Kidney epithelial cell (primary cell): Measurements from ENCODE around the gene HIRA. TPM values are rescaled to one million over a fixed set of nuclear protein-coding genes. Genes with fewer than 3 reads are reported as not detected.
A peak's percentile ranks its signal among the peaks of the same experiment; 100 is the strongest.

Source experiments
- DNase-seq: peaks from one replicate; pipeline ENCODE4 v3.0.0-alpha.2; 2010; ENCODE audit warnings: low read depth
- H3K27me3 ChIP-seq: 2 replicates; pipeline ENCODE4 v1.6.0; 2011; ENCODE audit warnings: low read length; ENCODE audit not compliant: control insufficient read depth, insufficient read depth
- H3K36me3 ChIP-seq: 2 replicates; pipeline ENCODE4 v1.5.1; 2011; ENCODE audit warnings: low read length; ENCODE audit not compliant: control insufficient read depth, insufficient read depth
- H3K4me3 ChIP-seq: 2 replicates; pipeline ENCODE4 v1.5.1; 2011; ENCODE audit warnings: low read depth, mild to moderate bottlenecking, control low read depth, low read length
- total RNA-seq: library from RNA; depleted of rRNA; stranded (reverse); fragments of >200 nt; gene quantifications from 2 replicates; pipeline ENCODE4 v1.2.3, GENCODE V29; 2015
- TF ChIP-seq, protein P1 (sequence below): IDR thresholded peaks from 2 replicates; pipeline ENCODE4 v1.5.1; 2011; ENCODE audit warnings: mild to moderate bottlenecking, moderate library complexity, low read length, control low read depth, inconsistent platforms; ENCODE audit not compliant: insufficient read depth, poor library complexity, severe bottlenecking

Gene HIRA
- total RNA-seq, 1 donor from 2014 or later, result 31.8 TPM

DNA sequence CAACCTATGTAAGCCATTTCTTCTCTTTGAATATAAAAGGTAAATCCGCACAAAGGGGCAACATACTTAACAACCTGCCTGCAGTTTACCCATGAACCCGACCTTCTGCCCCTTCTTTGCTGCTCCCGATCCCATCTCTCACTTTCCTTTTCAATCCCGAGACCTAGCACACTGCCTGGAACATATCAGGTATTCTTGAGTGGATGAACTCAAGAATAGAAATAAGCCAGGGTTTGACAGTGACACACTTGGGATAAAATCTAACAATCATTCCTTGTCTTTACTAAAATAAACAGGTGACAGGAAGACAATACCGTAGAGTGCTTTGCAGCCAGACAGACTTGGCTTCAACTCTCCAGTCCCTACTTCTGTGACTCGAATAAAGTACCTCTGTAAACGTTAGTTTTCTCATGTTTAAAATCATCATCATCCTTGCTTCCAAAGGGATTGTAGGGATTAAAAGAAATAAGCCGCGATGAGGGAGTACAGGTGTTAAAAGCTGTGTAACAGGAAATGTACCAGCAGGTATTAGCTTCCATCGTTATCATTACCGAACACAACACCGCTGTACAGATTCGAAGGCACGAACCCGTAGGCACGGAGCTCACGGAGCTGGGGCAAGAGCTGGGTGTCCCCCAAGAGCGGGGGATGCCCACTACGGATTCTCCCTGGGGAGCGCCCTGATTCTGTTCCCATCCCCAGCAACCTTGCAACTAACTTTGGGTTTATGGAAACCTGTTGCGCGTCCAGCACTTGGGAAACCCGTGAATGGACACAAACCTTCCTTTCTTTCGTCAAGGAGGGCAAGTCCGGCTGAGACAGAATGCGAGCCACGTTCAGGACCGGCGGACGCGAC lies 46.7 kb upstream of the HIRA start:
- TF ChIP-seq, protein P1, sequence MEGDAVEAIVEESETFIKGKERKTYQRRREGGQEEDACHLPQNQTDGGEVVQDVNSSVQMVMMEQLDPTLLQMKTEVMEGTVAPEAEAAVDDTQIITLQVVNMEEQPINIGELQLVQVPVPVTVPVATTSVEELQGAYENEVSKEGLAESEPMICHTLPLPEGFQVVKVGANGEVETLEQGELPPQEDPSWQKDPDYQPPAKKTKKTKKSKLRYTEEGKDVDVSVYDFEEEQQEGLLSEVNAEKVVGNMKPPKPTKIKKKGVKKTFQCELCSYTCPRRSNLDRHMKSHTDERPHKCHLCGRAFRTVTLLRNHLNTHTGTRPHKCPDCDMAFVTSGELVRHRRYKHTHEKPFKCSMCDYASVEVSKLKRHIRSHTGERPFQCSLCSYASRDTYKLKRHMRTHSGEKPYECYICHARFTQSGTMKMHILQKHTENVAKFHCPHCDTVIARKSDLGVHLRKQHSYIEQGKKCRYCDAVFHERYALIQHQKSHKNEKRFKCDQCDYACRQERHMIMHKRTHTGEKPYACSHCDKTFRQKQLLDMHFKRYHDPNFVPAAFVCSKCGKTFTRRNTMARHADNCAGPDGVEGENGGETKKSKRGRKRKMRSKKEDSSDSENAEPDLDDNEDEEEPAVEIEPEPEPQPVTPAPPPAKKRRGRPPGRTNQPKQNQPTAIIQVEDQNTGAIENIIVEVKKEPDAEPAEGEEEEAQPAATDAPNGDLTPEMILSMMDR, result no peak
- no peak for DNase-seq

DNA sequence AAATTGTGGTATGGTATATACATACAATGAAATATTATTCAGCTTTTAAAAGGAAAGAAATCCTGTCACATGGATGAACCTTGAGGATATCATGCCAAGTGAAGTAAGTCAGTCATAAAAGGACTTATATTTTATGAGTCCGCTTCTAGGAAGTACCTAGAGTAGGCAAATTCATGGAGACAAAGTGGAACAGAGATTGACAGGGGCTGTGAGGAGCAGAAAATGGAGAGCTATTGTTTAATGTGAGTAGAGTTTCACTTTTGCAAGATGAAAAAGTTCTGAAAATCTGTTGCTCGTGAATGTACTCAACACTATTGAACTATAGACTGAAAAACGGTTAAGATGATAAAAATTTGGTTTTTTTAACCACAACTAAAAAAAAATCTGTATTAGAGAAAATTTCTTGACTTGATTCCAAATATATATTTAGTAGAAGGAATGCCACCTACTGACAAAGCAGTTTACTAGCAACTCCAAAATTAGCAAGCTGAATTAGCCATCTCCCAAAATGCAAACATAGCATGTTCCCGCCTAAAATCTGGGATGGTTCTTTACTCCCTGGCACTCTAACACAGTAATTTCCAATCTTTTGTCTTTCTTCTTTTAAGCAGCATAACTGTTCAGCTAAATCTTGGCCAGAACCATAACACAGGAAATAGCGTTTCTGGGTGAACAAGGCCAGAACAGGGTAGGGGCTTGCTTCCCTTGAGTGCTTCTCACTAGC lies 46.0 kb upstream of the HIRA start:
- no peaks in the 10 kb centered on the region for H3K27me3 ChIP-seq
- TF ChIP-seq, protein P1, result no peak
- H3K36me3 ChIP-seq, result peaks cover 2% of the 10 kb centered on the region
- no peak for DNase-seq
- H3K4me3 ChIP-seq, result peak overlapping the region; percentile 97

More for the DNA sequence above, 46.7 kb upstream of the HIRA start:
- H3K27me3 ChIP-seq, result no peaks in the 10 kb centered on the region
- peaks cover 1% of the 10 kb centered on the region for H3K36me3 ChIP-seq
- H3K4me3 ChIP-seq, result peak overlapping the region; percentile 97

DNA sequence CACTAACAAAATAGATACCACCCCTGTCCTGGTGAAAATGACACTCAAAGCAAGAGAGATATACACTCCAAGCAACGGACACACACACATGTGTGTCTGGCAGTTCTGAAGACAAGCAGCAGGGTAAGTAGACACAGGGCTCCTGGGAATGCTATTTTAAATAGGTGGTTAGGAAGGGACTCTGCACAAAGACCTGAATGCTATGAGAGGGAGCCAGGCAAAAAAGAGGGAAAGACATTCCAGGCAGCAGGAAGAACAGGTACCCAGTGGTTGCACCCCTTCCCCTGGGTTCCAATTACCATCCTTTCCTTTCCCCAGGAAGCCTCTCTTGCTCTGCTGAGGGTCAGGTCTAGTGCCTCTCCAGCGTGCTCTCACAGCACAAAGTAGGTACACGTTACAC lies 44.5 kb upstream of the HIRA start:
- TF ChIP-seq, protein P1, result no peak
- no peaks in the 10 kb centered on the region for H3K27me3 ChIP-seq
- H3K36me3 ChIP-seq, result peaks cover 2% of the 10 kb centered on the region
- no peak overlapping the region for H3K4me3 ChIP-seq
- no peak for DNase-seq

DNA sequence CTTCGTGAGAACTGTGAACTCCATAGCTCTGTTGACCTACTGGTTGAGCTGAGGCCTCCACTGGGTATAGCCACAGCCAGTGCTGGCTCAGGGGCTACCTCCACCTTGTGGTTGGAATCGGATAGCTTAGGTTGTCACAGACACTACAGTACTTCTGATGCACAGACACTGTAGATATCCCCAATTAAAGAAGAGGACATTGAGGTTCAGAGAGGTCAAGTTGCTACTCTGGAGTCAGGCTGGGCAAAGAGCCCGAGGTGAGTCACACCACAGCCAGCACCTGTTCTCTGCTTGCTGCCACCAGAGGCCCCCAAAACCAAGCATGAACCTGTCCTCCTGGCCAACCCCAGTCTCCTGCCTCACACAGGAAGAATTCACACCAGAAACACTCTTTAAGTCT lies 42.0 kb upstream of the HIRA start:
- Histone ChIP-seq H3K4me3 (no peak overlapping the region), H3K27me3 (no peaks in the 10 kb centered on the region), H3K36me3 (peaks cover 4% of the 10 kb centered on the region)
- TF ChIP-seq, protein P1, result peak; percentile 13
- no peak for DNase-seq

DNA sequence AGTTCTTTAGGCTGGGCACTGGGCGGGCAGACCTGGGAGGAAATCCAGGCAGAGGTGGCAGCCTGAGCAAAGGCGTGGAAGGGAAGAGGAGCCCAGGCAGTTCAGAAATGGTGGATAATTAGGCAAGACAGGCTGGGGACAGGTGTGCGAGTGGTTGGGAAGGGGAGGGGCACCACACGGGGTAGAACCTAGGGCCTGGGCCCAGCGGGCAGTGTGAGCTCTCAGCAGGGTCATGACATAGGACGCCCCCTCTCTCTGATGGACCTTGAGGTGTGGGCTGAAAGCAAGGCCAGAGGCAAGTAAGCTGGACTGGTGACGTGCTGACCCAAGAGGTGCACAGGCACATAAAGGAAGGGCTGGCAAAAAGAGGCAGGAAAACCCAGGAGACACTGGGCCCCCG lies 40.7 kb upstream of the HIRA start:
- no peak overlapping the region for H3K4me3 ChIP-seq
- no peaks in the 10 kb centered on the region for H3K27me3 ChIP-seq
- no peak for DNase-seq
- TF ChIP-seq, protein P1, result no peak
- peaks cover 7% of the 10 kb centered on the region for H3K36me3 ChIP-seq
